GM19351 (cell line): Measurements from ENCODE around the gene TGFA.

Source experiments
- ATAC-seq: cut with Tn5 transposase; IDR thresholded peaks from one replicate; pipeline ENCODE4 v1.9.1; 2021; ENCODE audit warnings: mild to moderate bottlenecking, moderate library complexity; ENCODE audit not compliant: unreplicated experiment

The TGFA gene

DNA sequence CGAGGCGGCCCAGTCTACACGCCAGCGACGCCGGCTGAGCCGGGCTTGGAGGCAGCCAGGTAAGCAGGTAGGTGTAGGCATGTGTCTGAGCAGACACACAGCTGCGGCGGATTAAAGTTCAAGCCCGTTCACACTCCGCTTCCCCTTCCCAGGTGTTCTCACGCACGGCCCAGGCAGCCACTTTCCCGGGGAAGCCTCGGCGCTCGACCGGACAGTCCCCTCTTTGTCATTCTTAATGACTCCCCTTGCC is 367 bp downstream of the TGFA start:
- ATAC-seq, result no peak

DNA sequence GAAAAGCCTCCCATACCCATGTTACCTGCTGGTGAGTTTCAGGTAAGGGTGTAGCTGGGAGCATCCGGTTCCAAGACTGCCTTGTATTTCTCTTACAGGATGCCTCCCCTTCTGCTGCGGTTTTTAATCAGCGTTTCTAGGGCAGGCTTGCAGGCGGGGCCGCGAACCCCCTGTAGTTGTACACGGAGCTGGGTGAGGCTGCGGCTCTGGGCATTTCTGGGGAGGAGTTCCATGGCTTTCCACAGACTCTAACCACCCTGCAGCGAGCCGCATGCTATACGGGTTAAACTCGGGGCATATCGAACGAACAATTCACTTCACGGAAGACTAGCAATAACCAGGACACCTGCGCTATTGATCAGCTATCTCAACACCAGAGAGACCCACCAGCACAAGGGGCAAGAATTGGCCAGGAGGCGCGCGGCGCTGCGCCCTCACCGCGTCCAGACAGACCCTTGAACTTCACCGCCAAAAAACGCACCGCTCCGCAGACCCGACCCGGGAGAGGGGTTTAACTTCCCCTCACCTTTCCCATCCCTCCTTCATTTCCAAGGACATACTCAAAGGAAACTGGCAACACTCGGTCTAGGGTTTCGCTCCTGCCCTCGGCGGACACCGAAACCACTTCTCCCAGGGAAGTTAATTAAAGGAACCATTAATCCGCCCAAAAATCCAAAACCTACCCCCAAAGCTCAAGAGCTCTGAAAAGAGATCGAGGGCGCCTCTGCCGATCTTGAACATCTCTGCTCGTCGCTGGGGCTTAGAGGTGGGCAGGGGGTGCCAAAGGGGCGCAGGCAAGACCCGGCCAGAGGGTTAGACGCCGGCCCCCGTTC is 909 bp downstream of the TGFA start:
- no peak for ATAC-seq

DNA sequence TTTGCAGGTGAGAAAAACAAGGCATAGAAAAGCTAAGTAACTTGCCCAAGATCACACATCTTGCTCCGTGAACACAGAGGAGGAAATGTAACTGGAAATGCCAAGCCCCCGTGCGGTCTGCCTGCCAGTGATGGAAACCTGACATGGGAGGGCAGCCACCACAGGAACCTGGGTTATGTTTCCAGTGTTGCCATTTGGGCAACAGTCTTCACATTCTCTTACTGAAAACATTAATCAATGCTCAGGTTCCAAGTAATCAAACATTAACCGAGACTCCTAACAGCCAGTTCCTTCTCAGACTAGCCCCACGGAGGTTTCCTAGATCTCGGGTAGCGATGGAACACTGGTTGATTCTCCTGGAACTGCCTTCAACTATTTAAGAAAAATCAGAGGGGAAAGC is 2.5 kb downstream of the TGFA start:
- ATAC-seq, result no peak

DNA sequence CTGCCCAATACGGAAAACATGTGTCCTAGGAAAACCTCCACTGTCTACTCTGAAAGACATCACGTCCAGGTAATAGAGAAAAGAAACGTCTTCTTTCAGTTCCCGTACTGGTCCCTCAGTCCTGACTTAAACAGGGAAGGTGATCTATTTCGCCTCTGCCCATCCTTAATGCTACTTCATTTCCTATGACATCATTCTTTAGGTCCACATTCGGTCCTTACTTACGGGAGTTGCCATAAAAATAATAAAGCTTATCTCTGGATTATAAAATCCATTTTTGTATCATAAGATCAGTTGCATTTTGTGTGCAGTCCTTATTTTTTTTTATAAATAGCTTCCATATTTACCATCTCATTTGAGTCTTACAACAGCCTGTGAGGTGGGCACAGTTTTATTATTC is 3.7 kb downstream of the TGFA start:
- no peak for ATAC-seq

DNA sequence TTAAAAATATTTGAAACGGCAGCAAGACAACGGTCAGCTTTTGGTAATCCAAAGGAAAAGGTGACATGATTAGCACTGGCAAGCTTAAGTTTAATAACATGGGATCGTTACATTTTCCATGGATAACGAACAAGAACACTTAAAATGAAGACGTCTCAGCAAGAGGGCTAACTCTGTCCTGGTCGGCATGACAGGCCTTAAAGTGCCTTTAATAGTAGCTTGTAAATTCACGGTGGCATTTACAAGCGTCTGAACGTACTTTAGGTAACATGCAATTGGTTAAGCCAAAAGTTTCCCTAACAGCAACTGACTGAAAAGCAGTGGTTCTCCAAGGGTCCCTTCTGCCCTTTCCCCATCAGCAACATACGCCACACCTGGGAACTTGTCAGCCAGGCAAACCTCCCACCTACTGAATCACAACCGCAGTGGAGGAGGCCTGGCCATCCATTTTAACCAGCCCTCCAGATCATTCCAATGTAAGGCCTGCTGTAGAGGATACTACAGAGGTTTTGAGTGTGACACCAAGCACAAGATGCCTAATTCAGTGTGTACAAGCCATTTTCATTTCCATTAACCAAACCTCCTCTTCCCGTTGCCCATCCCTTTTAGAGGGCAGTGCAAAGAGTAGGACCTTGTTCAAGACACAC is 4.4 kb downstream of the TGFA start:
- no peak for ATAC-seq

DNA sequence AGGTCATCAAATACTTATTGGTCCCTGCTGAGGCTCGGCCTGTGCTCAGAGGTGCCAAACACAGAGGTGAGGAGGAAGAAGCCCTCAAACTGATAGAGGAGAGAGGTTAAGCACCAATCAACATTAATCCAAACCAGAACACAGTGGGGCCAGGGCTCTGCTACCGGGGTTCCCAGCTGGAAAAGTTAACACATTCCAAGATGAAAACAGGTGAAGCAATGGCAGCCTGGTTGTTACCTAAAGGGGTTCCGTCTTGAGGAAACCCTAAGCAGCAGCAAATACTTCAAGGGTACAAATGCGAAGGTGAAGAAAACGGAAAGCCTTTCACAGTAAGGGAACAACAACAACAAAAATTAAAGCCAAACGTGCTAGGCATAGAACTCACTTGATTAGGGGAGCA is 5.4 kb downstream of the TGFA start:
- no peak for ATAC-seq

DNA sequence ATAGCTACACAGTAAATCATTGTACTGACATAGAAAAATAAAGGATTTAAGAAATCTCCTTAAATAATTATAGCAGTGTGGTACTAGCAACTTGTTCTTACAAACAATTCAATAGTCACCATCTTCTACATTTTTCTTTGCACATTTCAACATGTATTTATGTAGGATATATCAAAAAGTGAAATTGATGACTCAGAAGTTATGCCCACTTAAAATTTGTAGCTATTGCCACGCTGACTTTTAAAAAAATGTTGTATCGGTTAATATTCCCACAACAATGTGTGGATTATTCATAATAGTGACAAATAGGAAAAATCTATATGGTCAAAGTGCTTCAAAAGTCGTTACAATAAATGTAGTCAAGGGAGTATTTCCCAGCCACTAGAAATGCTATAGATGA is 6.7 kb downstream of the TGFA start:
- ATAC-seq, result no peak

DNA sequence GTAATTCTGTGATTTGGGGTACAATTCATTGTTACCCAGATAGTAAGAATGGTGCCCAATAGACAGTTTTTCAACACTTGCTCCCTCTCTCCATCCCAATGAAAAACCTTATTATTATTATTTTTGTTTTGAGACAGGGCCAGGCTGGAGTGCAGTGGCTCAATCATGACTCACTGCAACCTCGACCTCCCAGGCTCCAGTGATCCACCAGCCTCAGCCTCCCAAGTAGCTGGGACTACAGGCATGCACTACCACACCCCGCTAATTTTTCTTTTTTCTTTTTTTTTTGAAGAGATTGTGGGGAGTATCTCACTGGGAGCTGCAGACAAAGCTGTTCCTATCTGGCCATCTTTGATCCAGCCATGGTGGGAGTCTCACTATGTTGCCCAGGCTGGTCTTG is 7.2 kb downstream of the TGFA start:
- no peak for ATAC-seq

DNA sequence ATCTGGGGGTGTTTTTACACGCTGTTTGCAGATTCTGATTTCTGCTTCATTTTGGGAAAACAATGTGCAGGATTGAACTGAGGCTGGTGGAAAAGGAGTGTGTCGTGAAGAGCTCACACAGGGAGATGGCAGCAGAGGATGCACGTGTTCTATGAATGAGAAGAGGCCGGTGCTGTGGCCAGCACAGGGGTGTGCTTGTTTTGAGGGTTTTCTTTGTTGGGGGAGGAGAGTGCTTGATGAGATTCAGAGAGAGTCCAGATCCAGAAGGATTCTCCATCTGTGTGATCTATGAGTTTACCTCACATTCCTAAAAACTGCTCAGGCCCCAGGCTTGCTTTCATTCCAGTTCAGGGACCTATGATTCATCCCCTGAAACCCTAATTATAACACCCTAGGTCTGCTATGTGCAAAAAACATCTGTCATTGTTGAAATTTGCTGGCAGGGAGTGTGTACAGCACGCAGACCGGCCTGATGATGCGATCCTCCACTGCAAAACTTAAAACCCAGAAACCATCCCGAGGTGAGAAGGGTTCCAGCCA is 12.1 kb downstream of the TGFA start:
- no peak for ATAC-seq

DNA sequence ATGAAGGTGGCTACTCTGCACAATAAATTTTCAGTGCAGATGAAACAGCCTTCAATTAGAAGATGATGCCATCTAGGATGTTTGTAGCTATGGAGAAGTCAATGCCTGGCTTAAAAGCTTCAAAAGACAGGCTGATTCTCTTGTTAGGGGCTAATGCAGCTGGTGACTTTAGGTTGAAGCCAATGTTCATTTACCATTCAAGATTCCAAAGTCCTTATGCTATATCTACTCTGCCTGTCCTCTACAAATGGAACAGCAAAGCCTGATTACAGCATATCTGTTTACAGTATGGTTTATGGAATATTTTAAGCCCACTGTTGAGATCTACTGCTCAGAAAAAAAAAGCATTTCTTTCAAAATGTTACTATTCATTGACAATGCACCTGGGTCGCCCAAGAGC is 15.8 kb downstream of the TGFA start:
- ATAC-seq, result no peak

DNA sequence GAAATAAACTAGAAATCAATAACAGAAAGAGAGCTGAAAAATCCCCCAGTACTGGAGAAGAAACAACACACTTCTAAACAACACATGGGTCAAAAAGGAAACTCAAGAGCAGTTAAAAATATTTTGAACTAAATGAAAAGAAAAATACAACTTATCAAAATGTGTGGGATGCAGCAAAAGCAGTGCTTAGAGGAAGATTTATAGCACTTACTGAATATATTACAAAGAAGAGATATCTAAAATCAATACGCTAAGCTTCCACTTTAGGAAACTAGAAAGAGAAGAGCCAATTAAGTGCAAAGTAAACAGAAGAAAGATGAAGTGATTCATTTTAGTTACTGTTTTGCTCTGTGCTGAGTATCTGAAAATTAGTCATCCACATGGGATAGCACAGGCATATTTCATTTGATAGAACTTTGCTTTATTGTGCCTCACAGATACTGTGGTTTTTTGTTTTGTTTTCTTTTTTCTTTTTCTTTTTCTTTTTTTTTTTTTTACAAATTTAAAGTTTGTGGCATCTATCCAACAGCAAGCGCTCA is 17.0 kb downstream of the TGFA start:
- no peak for ATAC-seq

DNA sequence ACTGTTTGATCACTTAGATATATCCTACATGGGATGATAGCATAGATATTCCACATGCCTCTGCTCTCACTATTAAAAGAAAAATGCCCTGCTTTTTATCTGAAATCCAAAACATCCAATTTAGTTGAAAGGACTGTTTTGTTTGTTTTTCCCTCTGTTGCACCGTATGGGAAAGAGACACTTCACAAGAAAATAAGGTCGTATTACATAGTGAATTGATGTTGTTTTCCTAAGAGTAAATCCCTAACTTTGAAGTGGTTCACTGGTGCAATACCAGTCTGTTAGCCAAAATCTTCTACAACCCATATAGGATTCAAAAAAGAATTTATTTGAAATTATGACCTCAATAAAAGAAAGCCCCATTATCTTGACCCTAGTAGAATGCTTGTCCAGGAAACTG is 18.1 kb downstream of the TGFA start:
- ATAC-seq, result no peak

DNA sequence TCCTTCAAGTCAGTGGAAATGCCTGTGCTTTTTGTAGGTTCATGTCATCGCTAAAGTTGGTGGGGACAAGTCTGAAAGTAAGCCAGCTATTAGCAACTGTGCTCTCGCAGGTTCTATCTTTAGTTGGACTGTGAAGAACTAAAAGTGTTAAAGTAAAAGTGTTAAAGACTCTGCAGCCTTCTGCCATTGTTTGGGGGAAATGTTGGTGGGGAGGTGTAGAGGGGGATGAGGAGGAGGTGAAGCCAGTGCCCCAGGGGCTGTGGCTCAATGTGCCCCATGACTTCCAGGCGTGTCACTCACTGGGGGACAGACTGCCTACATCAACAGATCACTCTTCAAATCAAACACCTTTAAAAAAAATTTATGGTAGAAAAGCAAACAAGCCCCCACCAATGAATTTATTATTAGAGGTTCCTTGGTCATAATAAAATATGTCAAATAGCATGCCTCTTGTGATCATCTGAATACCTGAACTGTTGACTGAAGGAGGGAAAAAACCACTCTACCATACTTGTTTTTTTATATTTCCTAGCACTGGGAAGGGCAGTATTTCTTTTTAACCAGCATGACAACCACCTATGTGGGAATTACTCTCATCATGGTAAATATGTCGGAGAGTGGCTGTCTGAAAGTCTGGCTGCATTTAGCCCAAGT is 19.3 kb downstream of the TGFA start:
- no peak for ATAC-seq

DNA sequence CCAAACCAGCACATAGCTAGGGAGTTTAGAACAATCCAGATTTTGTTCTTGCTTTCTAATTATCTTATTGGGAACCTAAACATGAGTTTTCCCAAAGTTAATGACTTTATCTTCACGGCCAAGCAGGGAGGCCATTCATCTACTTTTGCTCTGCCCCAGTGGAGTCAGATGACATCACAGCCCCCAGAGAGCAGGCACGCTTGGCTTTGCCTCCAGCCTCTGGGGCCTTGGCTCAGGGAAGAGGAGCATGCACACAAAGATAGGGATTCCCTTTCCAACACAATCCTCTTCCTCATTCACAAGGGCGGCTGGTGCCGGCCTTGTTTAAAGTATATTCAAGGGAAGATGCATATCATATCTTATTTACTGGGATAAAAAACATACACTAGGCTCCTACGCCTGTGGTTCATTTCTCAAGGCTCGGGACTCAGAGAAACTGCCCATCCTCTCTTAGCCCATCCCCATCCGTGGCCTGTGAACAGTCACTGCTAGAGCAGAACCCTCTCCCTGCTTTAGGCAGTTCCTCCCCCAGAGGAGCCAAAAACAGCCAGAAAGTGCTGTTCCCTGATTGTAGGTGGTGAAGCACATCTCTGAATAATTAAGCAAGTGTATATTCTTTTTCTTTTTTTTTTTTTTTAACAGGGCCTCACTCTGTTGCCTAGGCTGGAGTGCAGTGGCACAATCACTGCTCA is 21.2 kb downstream of the TGFA start:
- no peak for ATAC-seq

DNA sequence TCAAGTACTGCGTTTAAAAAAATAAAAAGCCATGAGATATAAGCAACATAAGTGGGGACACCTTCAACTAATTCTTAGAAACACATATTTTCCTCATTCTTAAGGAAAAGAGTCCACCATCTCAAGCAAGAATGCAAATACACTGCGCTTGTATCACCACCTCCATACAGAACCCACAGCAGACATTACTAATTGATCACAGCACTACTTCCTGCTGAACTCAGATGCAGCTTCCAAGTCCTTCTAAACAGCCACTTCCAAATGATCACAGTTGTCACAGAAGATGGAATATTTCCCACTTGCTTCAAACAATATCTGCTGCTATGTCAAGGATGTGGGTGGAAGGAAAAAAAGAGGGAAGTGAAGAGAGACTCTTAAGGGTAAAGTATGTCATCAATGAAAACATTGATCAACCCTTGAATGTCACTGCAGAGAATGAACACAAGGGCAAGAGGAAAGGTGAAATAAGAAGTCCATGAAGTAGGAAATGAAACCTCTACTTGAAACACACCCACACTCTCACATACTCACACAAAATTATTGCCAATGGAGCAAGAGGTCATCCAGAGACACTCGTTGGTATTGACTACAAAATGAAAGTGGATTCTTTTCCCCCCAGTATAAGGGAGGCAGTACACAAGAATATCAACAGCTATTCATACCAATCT is 22.1 kb downstream of the TGFA start:
- ATAC-seq, result no peak

DNA sequence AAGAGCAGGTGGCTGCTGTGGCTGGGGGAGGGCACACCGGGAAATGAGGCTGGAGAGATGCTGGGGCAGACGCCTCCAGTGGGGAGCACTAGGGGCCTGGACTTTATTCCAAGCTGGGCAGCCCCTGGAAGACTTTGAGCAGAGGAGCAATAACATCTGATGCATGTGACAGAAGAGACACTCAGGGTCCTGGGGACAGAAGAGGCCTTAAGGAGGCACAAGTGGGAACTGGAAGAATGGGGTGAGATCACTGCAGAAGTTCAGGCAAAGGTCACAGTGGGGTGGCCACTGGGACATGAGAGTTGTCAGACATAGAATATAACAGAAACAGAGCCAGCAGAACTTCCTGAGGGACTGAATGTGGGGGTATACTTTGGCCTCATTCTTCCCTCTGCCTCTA is 24.0 kb downstream of the TGFA start:
- ATAC-seq, result no peak

DNA sequence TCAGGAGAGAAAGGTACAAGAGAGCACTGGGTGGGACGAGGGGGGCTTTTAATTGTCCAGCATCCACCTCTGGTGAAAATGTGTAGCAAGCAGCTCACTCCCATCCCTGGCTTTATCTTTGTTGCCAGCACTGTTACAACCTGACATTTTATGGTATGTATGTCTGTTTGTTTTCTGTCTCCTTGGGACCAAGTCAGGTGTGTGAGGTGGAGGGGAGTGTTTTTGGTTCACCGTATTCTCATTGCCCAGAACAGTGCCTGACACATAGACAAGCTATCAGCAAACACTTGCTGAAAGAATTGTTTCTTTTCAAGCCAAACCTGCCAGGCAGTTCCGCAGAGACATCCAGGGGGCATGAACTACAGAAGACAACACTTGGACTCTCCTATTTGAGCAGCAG is 24.7 kb downstream of the TGFA start:
- ATAC-seq, result no peak

DNA sequence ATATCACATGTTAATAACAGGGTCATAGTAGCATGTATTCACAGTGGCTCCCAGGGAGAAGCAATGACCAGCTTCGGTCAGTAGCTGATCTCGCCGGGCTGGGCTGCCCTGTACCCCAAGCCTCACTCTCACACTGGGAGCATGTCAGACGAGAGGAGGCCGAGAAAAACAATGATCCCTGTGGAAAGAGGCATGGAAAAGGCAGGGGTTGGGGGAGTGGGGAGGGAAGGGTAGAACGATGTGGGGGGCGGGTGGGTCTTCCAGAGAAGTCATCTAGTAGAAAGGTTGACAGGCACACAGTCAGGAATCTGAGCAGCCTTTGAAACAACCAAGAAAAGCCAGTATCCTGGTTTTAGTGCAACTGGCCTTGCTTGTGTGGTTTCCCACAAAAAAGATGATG is 25.4 kb downstream of the TGFA start:
- ATAC-seq, result no peak

DNA sequence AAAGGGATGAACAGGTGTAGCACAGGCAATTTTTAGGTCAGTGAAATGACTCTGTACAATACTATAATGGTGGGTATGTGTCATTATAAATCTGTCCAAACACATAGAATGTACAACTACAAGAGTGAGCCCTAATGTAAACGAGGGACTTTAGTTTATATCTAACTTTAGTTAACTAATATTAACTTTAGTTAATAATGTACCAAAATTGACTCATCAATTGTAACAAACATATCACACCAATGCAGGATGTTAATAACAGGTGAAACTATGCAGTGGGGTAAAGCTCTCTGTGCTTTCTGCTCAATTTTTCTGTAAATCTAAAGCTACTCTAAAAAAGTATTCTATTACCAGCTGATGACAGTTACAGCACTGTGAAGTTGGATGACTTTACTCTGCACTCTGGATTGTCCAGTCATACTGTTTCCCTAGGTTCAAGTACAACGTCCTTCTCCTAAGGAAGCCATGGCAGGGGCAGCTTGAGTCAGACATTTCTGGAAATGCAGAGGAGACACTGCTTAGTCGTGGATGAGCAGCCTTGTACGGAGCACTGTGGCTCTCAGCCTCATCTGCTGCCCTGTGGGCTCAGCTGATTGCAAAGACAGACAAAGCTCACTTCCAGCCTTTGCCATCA is 26.1 kb downstream of the TGFA start:
- no peak for ATAC-seq

DNA sequence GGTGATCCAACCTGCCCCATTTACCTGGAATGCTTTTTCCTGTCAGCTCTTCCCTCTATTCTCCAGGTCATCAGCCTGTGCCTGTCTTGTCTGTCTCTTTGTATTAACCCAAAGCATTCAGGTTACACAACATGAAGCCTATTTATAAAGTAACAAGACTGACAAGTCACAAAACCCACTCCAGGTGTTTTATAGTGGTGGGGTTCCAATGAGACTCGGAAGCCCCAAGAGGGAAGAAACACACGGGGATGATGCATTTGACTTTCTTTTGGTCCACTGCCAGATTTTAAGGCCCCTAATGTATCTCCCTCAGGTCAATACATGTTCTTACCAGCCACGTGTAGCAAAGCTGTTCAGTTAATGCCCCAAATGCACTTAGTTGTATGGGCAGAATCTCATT is 27.5 kb downstream of the TGFA start:
- ATAC-seq, result no peak
